ENCODE data around the gene PWWP2A.

DNA sequence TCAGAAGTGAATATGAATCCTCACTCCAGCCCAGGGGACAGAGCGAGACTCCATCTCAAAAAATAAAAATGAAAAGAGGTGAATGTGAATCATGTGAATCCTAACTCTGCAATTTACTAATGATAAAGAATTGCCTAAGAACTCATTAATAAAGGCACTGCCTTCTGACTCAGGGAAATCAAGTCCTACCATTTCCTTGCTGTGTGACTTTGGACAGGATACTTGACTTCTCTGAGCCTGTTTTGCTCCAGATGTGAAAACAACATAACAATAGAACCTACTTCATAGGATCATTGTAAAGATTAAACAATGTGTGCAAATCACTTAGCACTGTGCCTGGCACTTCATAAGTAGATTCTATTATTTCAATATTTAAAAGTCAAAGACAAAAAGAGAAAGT lies 15.1 kb upstream of the PWWP2A start:
- TF ChIP-seq, protein P1, sequence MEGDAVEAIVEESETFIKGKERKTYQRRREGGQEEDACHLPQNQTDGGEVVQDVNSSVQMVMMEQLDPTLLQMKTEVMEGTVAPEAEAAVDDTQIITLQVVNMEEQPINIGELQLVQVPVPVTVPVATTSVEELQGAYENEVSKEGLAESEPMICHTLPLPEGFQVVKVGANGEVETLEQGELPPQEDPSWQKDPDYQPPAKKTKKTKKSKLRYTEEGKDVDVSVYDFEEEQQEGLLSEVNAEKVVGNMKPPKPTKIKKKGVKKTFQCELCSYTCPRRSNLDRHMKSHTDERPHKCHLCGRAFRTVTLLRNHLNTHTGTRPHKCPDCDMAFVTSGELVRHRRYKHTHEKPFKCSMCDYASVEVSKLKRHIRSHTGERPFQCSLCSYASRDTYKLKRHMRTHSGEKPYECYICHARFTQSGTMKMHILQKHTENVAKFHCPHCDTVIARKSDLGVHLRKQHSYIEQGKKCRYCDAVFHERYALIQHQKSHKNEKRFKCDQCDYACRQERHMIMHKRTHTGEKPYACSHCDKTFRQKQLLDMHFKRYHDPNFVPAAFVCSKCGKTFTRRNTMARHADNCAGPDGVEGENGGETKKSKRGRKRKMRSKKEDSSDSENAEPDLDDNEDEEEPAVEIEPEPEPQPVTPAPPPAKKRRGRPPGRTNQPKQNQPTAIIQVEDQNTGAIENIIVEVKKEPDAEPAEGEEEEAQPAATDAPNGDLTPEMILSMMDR (IDR thresholded peaks at IDR 0.05) = no peak
- TF ChIP-seq POLR2A (IDR thresholded peaks at IDR 0.05) = no peak
